NAMALWA (cell line): ENCODE measurements around the gene CAPNS2.

ENCODE experiments used
- DNase-seq: peaks from one replicate; pipeline ENCODE4 v3.0.0-alpha.2; 2015; ENCODE audit warnings: low spot score

The CAPNS2 gene

DNA sequence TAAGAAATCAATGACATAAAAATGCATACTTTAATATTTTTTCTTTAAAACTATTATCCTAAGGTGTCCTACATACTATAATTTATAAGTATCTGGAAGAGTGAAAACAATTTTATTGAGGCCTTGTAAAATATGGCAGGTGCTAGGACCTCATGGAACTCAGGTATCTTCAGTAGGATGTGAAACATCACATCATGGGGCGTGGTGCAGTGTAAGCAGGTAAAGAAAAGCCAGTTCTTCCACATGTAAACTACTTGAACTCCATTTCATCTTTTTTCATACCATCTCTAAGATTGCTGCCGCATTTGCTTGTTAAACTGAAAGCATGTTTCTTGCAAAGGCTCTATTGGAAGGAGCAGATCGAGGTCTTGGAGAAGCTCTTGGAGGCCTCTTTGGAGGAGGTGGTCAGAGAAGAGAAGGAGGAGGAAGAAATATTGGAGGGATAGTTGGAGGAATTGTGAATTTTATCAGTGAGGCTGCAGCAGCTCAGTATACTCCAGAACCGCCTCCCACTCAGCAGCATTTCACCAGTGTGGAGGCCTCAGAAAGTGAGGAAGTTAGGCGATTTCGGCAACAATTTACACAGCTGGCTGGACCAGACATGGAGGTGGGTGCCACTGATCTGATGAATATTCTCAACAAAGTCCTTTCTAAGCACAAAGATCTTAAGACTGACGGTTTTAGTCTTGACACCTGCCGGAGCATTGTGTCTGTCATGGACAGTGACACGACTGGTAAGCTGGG lies at the start of gene CAPNS2:
Gene CAPNS2 (plus strand): TSS at position 253 of the 744 bp plus-strand sequence. CDS start 73 bp downstream, at position 326.
- no peak for DNase-seq

DNA sequence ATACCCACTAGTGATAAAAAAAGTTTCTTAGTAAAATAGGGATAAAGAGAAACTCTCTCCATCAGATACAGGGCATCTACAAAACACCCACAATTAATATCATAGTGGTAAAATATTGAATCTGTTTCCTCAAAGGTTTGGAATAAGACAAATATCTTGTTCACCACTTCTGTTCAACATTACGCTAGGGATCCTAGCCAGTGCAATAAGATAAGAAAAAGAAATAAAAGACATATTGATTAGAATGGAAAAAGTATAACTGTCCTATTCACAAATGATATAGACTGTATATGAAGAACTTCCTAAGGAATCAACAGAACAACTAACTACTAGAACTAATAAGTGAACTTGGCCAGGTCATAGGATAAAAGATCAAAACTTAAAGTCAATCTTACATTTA lies 44.7 kb upstream of the CAPNS2 start:
- no peak for DNase-seq

DNA sequence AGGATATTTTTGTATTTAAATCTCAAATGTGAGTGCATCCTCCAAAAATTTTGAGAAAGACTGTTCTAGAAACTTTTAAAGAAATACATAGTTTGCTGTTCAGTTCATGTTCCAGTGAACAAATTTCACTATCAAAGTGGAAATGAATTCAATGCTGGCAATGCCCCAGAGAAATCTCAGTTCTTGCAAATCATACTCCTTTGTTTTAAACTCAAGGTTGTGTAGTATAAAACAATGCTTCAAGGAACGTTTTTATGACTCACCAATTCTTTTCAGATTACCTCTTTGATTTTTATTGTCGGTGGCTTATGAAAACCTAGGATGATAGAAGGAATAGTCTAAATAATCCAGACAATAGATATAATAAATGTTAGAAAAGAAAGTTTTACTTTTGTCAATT lies 40.0 kb upstream of the CAPNS2 start:
- DNase-seq = no peak

DNA sequence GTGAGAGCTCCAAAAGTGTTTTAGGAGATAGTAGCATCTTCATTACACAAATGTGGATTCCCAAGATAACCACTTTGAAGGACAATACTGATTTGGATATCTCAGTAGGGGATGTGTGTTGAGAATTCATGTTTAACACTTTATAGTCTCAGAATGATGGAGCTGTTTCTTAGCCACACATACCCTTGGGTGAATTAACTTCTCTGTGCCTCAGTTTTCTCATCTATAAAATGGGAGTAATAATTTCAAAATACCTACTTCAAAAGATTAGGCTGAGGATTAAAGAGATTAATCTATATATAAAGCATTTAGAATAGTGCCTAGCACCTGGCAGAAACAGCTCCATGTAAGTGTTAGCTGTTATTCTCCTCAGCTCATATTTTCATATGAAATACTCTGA lies 38.6 kb upstream of the CAPNS2 start:
- no peak for DNase-seq

DNA sequence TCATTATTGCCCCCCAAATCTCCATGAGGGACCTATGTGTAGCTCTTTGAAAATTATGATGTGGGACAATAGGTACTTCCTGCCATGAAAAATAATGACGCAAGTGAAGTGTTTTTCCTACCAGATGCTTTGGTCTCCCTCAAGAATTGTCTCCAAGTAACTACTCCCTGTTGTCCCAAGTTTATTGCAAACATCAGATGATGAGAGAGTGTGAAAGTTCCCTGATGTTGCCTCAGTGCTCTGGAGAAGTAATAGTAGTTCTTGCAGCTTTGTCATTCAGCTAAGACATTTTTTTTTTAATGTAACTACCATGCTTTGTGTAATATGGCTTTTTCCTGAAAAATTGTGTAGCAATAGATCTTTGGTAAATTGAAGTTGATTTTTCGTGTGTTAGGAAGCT lies 37.5 kb upstream of the CAPNS2 start:
- DNase-seq = no peak

DNA sequence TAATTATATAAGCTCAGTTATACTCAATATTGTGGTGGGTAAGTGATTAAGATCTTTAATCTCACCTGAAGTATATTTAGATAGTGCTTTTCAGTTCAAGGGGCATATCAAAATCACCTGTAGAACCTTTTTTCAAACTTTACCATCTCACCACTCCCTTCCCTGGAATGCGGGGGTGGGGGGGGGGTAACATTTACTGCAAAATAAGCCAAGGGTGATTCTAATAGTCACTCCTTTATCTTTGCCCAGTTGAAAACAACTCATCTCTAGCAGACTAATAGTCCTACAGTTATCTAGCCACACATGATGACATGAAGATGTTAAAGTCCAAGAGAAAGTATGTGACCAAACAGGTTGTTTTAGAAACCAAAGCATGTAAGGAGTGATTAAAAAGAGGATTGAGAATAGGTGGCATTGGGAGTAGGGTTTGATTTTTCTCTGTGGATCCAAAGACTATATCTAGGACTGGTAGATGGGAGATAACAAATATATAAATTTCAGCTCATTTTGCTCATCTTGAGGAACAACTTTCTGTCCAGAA lies 36.1 kb upstream of the CAPNS2 start:
- DNase-seq = no peak

DNA sequence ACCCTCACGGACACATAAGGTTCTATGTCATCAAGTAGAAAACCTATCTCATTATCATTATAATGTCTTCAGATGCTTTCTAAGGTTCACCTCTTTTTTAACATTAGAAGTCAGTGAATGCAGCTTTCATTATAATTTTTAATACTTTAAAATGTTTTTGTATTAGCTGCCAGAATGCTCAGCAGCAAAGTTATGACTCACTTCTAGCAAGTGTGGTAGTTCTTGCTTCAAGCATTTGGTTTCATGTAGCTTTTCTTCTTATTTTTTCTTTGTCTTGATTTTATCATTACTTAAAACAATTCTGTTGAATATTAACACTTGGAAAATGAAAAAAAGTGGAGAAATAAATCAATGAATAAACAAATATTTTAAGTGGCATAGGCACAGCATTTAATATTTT lies 34.3 kb upstream of the CAPNS2 start:
- no peak for DNase-seq

DNA sequence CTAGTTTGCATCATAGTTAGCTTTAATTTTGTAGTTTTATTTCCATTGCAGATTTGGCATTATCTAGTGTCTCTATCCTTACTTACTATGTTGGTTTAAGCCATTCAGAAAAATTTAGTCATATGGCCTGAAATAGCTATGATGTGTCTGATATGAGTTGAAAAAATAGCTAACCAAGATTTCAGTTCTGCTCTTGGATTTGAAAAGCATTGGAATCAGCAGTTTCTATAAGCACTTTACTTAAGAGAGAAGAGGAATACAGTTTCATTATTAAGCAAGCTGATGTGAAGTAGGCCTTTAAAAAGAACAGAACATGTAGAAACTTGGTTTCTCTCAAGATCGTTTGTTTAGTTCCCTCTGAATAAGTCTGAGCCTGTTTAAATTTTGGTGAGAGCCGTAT lies 31.7 kb upstream of the CAPNS2 start:
- DNase-seq = no peak

DNA sequence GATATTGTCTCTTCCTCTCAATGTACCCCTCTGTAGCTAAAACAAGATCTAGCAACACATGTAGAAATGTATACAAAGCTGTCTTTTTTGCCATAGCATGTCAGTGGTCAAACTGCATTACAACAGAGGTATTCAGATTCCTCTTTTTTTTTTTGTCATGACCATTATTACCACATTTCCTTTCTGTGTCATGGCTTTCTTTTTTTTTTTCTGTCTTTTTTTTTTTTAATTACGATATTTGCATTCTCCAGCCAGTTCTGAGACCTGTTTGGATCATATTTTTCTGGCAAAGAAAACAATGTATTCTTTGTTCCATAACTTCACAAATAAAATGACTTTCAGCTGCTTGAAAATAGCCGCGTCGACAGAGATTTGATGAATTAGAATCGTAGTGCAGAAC lies 27.4 kb upstream of the CAPNS2 start:
- DNase-seq = no peak

DNA sequence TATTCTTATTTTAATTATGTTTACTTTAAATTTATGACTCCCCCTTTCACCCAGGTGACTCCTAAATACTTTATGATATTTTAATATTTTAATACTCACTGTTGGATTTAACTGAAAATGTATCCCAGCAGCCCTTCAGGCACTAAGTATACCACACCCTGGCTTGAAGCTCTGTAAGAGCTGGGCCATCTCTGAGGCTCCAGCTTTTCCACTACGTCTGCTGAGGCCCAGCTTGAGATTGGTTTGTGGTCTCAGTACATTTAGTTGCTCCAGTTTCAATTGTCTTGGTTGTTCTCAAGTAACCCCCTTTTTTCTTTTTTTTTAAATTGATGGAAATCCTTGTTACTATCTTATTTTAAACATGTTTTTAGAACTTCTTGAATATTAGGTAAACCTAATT lies 27.0 kb upstream of the CAPNS2 start:
- no peak for DNase-seq

DNA sequence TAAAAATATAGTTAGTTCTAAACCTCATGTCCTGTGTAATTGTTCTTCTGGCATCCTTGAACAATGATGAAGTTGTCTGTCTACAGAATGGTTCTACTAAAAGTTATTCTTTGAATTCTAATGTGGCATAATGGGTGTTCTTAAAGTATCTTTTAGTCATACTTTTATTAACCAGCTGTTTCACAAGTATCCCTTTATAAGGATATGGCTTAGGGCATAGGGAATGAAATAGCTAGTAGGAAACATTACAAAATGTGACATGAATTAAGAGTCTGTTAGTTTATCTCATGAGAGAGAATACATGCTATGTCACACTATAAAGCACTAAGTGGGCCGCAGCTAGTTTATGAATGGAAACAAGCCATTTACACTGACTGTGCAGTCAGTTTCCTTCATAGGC lies 26.3 kb upstream of the CAPNS2 start:
- DNase-seq = no peak

DNA sequence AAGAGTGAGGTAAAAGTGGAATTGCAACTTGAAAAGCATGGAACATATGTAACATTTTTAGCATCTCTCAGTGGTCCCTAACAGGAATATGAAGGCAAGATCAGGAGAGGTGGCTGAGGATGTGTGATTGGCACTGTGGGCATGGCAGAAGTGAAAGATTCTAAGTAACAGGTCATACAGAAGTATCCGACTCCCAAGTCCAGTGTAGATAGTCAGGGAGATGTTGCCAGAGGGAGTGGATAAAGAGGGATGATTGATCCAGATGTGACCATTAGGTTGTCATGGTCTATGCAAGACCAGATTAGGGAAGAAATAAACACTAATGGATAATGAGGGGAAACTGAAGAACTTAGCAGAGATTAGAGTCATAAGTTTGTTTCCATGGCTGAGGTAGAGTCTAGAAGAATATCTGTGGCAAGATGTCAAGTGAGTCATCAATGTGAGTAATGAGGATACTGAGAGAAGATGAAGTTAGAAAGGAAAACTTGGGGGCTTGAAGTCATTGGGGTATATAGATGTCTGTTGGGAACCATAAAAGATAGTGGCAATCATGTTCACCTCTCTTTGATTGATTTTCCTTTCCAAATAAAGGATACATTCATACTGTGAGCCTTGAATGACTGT lies 23.9 kb upstream of the CAPNS2 start:
- DNase-seq = no peak

DNA sequence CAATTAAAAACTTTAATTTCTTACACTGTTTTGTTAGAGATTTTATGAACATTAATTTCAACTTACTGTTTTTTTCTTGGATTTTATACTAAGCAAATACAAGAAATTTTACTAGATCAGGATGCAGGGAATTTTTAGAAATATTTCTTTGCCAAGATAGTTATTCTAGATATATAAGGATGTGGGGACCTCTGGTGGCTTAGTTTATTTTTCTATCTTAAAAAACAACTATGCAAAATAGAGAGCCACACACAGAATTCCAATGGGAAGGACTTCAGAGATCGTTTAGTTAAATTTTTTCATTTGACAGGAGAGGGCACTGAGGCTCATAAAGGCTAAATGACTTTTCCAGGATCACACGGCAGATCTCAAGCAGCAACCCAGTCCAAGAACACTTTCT lies 23.0 kb upstream of the CAPNS2 start:
- no peak for DNase-seq

DNA sequence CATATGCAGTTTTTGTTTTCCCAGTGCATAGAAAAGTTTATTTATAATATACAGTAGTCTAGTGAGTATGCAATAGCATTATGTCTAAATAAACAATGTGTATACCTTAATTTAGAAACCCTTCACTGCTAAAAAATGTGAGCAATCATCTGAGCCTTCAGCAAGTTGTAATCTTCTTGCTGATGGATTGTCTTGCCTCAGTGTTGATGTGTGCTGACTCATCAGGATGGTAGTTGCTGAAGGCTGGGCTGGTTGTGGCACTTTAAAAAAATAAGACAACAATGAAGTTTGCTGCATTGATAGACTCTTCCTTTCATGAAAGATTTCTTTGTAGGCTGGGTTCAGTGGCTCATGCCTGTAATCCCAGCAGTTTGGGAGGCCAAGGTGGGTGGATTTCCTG lies 13.9 kb upstream of the CAPNS2 start:
- no peak for DNase-seq

DNA sequence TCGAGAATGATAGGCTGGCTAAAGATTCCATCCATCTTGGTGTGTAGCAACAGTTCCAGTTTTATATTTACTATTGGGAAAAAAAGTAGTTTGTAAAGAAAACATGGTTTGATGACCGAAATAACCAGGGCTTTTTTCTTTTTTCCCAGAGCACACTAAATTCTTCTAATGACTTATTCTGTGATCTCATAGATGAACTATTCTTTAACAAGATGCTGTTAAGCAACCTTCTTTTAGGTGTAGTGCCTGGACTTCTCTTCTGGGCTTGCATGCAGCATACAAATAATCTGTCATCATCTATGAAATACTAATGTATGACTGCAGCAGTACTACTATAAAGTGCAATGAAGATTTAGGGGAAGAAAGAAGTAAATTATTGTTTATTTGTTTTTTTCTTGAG lies 11.0 kb upstream of the CAPNS2 start:
- no peak for DNase-seq

DNA sequence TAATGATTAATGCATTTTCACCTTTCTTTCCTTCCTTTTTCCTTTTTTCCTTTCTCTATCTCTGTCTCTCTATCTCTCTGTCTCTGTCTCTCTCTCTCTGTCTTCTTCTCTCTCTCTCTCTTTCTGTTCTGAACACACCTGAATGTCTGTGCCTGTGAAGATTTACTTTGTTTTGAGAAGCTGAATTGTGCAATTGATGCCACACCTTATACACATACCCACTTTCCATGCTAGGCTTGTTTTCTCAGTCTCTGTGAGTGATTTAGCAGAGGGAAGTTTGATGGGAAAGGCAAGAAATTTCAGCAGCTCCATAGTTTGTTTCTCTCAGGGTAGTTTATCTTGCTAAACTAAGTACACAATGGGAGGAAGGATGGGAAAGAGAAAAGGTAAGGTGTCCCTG lies 9.3 kb upstream of the CAPNS2 start:
- no peak for DNase-seq

DNA sequence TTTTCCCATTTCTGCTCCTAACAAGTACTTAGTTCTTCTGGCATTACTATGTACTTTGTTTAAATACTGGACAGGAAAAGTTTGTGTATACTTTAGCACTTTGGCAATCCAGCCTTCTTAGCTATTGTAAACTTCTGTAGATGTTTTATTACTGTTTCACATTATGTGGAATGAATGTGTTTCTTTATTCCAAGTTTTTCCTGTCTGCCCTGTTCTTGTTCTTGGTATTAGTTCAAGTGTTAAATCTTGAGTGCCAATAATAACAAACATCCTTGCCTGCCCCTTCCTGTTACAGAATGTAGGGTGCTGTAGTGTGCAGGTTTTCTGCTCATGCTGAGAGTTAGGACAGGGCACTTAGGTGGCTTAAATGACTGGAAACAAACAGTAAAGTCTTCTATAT lies 7.3 kb upstream of the CAPNS2 start:
- no peak for DNase-seq

DNA sequence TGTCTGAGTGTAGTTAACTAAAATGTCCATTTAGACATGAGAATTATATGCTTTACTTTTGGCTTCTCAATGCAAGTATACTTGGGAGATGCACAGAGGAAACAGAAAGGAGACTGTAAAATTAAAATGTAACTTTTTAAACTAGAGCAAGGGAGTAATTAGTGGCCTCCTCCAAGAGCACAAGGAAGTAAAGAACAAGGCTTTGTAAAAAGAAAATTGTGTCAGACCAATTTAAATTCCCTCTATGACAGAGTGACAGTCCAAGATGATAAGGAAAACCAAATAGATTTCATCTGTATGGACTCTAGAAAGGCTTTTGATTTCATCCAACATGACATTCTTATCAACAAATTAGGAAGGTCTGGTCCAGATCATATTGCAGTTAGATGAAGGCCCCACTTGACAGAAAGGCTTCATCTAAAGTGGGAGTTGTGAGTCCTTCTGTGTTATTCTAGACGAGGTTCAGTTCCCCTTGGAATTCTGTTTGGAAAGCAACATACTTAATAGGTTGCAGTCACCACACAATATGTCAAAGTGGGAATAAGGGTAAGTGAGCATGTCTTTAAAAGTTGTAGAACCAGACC lies 6.5 kb upstream of the CAPNS2 start:
- DNase-seq = no peak

DNA sequence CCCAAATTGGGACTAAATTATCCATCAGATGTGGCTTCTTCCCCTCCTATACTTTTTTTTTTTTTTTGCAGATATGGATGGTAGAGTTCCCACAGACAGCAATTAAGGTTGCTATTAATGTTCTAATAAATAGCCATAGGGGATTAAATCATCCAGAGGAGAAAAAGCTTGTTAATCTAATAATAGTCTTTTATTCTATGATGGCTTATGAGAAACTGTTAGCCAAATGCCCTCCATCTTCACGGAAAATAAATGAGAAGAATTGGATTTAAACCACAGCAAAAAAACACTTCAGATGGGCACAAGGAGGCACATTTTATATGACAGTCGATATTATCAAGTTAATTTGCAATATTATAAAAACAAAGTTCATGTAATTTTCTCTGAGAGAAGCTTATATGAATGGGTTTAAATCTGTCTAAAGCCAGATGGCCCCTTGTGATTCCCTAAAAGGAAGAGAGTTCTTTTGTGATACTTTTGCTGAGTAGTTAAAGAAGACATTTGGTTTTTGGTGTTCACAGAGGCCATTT lies 5.1 kb upstream of the CAPNS2 start:
- no peak for DNase-seq

DNA sequence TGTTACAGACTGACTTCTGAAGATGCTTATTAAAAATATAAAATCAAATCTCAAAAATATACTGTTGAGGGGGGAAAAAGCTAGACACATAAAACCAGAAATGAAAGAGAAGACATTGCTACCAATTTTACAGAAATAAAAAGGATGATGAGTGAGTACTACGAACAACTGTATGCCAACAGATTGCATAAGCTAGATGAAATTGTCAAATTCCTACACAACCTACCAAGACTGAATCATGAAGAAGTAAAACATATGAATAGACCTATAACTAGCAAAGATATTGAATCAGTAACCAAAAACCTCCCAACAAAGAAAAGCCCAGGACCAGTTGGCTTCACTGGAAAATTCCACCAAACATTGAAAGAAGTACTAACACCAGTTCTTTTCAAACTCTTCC lies 3.5 kb upstream of the CAPNS2 start:
- DNase-seq = no peak

DNA sequence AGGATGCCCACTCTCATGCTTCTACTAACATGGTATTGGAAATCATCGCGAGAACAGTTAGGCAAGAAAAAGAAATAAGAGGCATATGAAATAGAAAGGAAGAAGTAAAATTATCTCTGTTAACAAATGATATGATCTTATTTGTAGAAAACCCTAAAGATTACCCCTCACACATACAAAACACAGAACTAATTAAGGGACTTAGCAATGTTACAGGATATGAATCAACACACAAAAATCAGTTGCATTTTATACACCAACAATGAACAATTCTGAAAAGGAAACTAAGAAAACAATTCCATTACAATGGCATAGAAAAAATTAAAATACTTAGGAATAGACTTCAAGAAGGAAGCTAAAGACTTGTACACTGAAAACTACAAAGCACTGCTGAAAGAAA lies 2.7 kb upstream of the CAPNS2 start:
- DNase-seq = no peak

DNA sequence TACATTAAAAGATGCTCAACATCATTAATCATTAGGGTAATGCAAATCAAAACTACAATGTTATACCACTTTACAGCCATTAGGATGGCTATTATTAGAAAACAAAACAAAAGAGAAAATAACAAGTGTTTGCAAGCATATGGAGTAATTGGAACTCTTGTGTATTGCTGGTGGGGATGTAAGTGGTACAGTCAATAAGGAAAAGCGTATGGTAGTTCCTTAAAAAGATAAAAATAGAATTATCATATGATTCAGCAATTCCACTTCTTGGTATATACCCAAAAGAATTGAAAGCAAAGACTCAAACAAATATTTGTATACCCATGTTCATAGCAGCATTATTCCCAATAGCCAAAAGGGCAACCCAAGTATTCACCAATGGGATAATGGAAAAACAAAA lies 1.4 kb upstream of the CAPNS2 start:
- DNase-seq = no peak

DNA sequence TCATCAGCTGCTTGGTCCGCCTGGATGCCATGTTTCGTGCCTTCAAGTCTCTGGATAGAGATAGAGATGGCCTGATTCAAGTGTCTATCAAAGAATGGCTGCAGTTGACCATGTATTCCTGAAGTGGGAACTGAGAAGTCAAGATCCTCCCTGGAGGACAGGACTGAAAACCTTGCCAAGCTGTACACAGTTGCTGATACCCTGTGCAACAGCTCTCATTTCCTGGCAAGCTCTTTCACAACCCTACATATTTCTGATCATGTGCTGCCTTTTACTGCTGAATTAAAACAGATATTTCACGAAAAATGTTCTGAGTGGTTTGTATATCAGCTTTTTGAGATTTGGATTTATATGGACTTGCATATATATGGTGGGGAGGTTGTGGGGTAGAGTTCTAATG lies 898 bp downstream of the CAPNS2 start:
- no peak for DNase-seq
